ENCODE results near the gene SMIM36.
A peak's percentile ranks its signal among the peaks of the same experiment; 100 is the strongest.
"Not testable (repeated sequence)": the region's sequence is repeated elsewhere in the genome, so short reads cannot be mapped to it uniquely, and the experiment has no call there.

The SMIM36 gene

GRCh38 chr17:55454906-55455474 lies 56.3 kb downstream of the SMIM36 start:
- DNase-seq = peak; percentile 39

GRCh38 chr17:55453839-55454557 lies 57.3 kb downstream of the SMIM36 start:
- DNase-seq = no peak

GRCh38 chr17:55452139-55452790 lies 59.0 kb downstream of the SMIM36 start:
- peak; percentile 8 for DNase-seq

GRCh38 chr17:55451758-55452138 lies 59.5 kb downstream of the SMIM36 start:
- DNase-seq = no peak

GRCh38 chr17:55451203-55451641 lies 60.0 kb downstream of the SMIM36 start:
- no peak for DNase-seq

GRCh38 chr17:55450232-55450825 lies 60.9 kb downstream of the SMIM36 start:
- no peak for DNase-seq

- no peak for DNase-seq
Observed at GRCh38 chr17:55448681-55449080, 62.6 kb downstream of the SMIM36 start.

GRCh38 chr17:55446581-55447205 lies 64.6 kb downstream of the SMIM36 start:
- DNase-seq = no peak

GRCh38 chr17:55446004-55446403 lies 65.2 kb downstream of the SMIM36 start:
- not testable (repeated sequence) for DNase-seq

- DNase-seq = no peak
Observed at GRCh38 chr17:55444471-55445441, 66.5 kb downstream of the SMIM36 start.

- DNase-seq = no peak
Observed at GRCh38 chr17:55443904-55444303, 67.3 kb downstream of the SMIM36 start.

- no peak for DNase-seq
Observed at GRCh38 chr17:55442953-55443683, 68.1 kb downstream of the SMIM36 start.

GRCh38 chr17:55442462-55442861 lies 68.8 kb downstream of the SMIM36 start:
- DNase-seq = no peak

- DNase-seq = peak; percentile 3
Observed at GRCh38 chr17:55441544-55441943, 69.7 kb downstream of the SMIM36 start.

- no peak for DNase-seq
Observed at GRCh38 chr17:55440391-55440790, 70.9 kb downstream of the SMIM36 start.

GRCh38 chr17:55437159-55437605 lies 74.1 kb downstream of the SMIM36 start:
- peak; percentile 38 for DNase-seq

- DNase-seq = no peak
Observed at GRCh38 chr17:55436224-55437158, 74.8 kb downstream of the SMIM36 start.

- no peak for DNase-seq
Observed at GRCh38 chr17:55435408-55435807, 75.8 kb downstream of the SMIM36 start.

GRCh38 chr17:55434721-55435120 lies 76.5 kb downstream of the SMIM36 start:
- no peak for DNase-seq
